A673 (cell line): Measurements from ENCODE around the gene ZNF385B.

ENCODE experiments used
- CTCF ChIP-seq: fragments of 300-800, 200-600 bp; sonication (generic); conservative IDR thresholded peaks from 2 replicates; pipeline ENCODE4 v1.5.1; 2017; ENCODE audit warnings: low read depth, mild to moderate bottlenecking, antibody characterized with exemption, low read length, moderate library complexity, mixed read lengths
- EZH2 ChIP-seq: fragments of 200-600 bp; sonication (generic); IDR thresholded peaks from 2 replicates; pipeline ENCODE4 v1.6.1; 2017; ENCODE audit warnings: borderline replicate concordance, low read depth, mild to moderate bottlenecking, mixed read lengths, antibody characterized with exemption, low read length; ENCODE audit not compliant: poor library complexity, severe bottlenecking

DNA sequence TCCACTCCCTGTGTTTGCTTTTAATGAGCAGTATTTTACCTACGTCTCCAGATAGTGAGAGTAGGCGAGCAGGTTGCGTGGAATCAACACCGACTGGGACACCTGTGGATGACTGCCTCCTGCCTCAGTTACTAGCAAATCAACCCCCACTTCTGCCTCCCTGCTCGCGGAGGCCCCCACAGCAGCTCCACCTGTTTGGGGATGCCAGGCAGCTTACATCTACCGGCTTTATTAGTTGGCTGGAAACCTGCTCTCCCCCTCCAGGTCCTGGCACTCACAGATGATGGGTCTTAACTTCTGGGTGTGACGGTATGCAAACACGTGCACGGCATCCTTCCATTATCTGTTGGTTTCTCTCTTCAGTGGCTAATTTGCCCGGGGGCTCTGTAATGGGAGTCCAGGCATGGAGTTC, 432.3 kb downstream of the ZNF385B start:
- no peak for TF ChIP-seq CTCF
- TF ChIP-seq EZH2 = no peak
